ENCODE results near the gene CMKLR1. TPM values are rescaled to one million over a fixed set of nuclear protein-coding genes. Genes with fewer than 3 reads are reported as not detected.

The CMKLR1 gene
- total and polyA plus RNA-seq, 2 donors (not counting 1 experiment from before 2014, with no cell fraction given), result 0.06 to 0.54 TPM

GRCh38 chr12:108289350-108290161 is 49.6 kb downstream of the CMKLR1 start:
- ChIA-PET POLR2A (no interaction called here), CTCF (no interaction called here)
- no peaks in the 10 kb centered on the region for H3K9me3 Mint-ChIP-seq (ENCODE audit: insufficient read depth)
- ATAC-seq (ENCODE audit: low read depth) (no peak), DNase-seq (no peak)
- intact Hi-C loops (cut with micrococcal nuclease), result no loop called here
- no peak overlapping the region for H3K27ac Mint-ChIP-seq
- 98% methylated on average over 5 of the region's 11 CpGs for WGBS (ENCODE audit: insufficient coverage)
- no peaks in the 10 kb centered on the region for H3K4me1 Mint-ChIP-seq
- Histone ChIP-seq H3K9me3 (ENCODE audit: control extremely low read depth in 1 of 3, control insufficient read depth in 2 of 3, insufficient read depth in 1 of 3, low read length in 2 of 3) (peaks cover 0 to 4% (median 0%) of the 10 kb centered on the region in 3 donors), H3K4me2 (replicated peaks; ENCODE audit: low read depth, low read length, poor library complexity, severe bottlenecking) (no peak overlapping the region), H3K36me3 (replicated peaks in 1 of 2; ENCODE audit: control extremely low read depth in 1 of 2, control insufficient read depth in 1 of 2, extremely low read depth in 1 of 2, insufficient read depth in 2 of 2, low read length in 1 of 2) (no peaks in the 10 kb centered on the region), H4K20me1 (ENCODE audit: control insufficient read depth, insufficient read depth, low read length, poor library complexity, severe bottlenecking) (no peaks in the 10 kb centered on the region), H3K9ac (ENCODE audit: low read length) (no peak overlapping the region), H3K4me3 (ENCODE audit: control extremely low read depth in 1 of 5, extremely low read depth in 1 of 5, insufficient read depth in 1 of 5, low read depth in 2 of 5, low read length in 4 of 5) (no peak overlapping the region), H2AFZ (ENCODE audit: insufficient read depth, low read depth, low read length, poor library complexity, severe bottlenecking) (no peak overlapping the region), H3K4me1 (ENCODE audit: control insufficient read depth in 2 of 2, insufficient read depth in 2 of 2, low read length in 2 of 2) (no peaks in the 10 kb centered on the region), H3K27me3 (replicated peaks in 1 of 4; ENCODE audit: control extremely low read depth in 1 of 4, control insufficient read depth in 3 of 4, insufficient read depth in 4 of 4, low read length in 3 of 4) (no peaks in the 10 kb centered on the region), H3K79me2 (ENCODE audit: control insufficient read depth, insufficient read depth, low read length) (no peaks in the 10 kb centered on the region), H3K27ac (ENCODE audit: low read length in 2 of 2) (no peak overlapping the region)
- no peak overlapping the region for H3K4me3 Mint-ChIP-seq
- TF ChIP-seq, protein P1, sequence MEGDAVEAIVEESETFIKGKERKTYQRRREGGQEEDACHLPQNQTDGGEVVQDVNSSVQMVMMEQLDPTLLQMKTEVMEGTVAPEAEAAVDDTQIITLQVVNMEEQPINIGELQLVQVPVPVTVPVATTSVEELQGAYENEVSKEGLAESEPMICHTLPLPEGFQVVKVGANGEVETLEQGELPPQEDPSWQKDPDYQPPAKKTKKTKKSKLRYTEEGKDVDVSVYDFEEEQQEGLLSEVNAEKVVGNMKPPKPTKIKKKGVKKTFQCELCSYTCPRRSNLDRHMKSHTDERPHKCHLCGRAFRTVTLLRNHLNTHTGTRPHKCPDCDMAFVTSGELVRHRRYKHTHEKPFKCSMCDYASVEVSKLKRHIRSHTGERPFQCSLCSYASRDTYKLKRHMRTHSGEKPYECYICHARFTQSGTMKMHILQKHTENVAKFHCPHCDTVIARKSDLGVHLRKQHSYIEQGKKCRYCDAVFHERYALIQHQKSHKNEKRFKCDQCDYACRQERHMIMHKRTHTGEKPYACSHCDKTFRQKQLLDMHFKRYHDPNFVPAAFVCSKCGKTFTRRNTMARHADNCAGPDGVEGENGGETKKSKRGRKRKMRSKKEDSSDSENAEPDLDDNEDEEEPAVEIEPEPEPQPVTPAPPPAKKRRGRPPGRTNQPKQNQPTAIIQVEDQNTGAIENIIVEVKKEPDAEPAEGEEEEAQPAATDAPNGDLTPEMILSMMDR (IDR thresholded peaks at IDR 0.05), result no peak
- no peak for TF ChIP-seq EZH2 (IDR thresholded peaks at IDR 0.05; ENCODE audit: borderline replicate concordance, insufficient read depth, low read depth, low read length, poor library complexity, severe bottlenecking)
- peaks cover 16% of the 10 kb centered on the region for H3K27me3 Mint-ChIP-seq

- Mint-ChIP-seq H3K4me3 (no peak overlapping the region), H3K9me3 (ENCODE audit: insufficient read depth) (no peaks in the 10 kb centered on the region), H3K4me1 (peaks cover 2% of the 10 kb centered on the region), H3K27me3 (peaks cover 16% of the 10 kb centered on the region), H3K27ac (no peak overlapping the region)
- Histone ChIP-seq H3K9me3 (ENCODE audit: control extremely low read depth in 1 of 3, control insufficient read depth in 2 of 3, insufficient read depth in 1 of 3, low read length in 2 of 3) (peaks cover 0 to 3% (median 0%) of the 10 kb centered on the region in 3 donors), H3K9ac (ENCODE audit: low read length) (no peak overlapping the region), H3K4me1 (ENCODE audit: control insufficient read depth in 2 of 2, insufficient read depth in 2 of 2, low read length in 2 of 2) (no peaks in the 10 kb centered on the region), H3K36me3 (replicated peaks in 1 of 2; ENCODE audit: control extremely low read depth in 1 of 2, control insufficient read depth in 1 of 2, extremely low read depth in 1 of 2, insufficient read depth in 2 of 2, low read length in 1 of 2) (no peaks in the 10 kb centered on the region), H3K4me3 (ENCODE audit: control extremely low read depth in 1 of 5, extremely low read depth in 1 of 5, insufficient read depth in 1 of 5, low read depth in 2 of 5, low read length in 4 of 5) (no peak overlapping the region), H3K27me3 (replicated peaks in 1 of 4; ENCODE audit: control extremely low read depth in 1 of 4, control insufficient read depth in 3 of 4, insufficient read depth in 4 of 4, low read length in 3 of 4) (peaks cover 0 to 5% (median 1%) of the 10 kb centered on the region in 4 experiments), H2AFZ (ENCODE audit: insufficient read depth, low read depth, low read length, poor library complexity, severe bottlenecking) (no peak overlapping the region), H3K4me2 (replicated peaks; ENCODE audit: low read depth, low read length, poor library complexity, severe bottlenecking) (no peak overlapping the region), H3K79me2 (ENCODE audit: control insufficient read depth, insufficient read depth, low read length) (no peaks in the 10 kb centered on the region), H3K27ac (ENCODE audit: low read length in 2 of 2) (no peak overlapping the region), H4K20me1 (ENCODE audit: control insufficient read depth, insufficient read depth, low read length, poor library complexity, severe bottlenecking) (no peaks in the 10 kb centered on the region)
- intact Hi-C loops (cut with micrococcal nuclease), result no loop called here
- ATAC-seq (ENCODE audit: low read depth) (no peak), DNase-seq (no peak)
- POLR2A ChIA-PET, result no interaction called here
- TF ChIP-seq EZH2 (IDR thresholded peaks at IDR 0.05; ENCODE audit: borderline replicate concordance, insufficient read depth, low read depth, low read length, poor library complexity, severe bottlenecking), result no peak
- TF ChIP-seq, protein P1 (IDR thresholded peaks at IDR 0.05), result no peak
- WGBS (ENCODE audit: insufficient coverage), result 94% methylated on average over 3 of the region's 3 CpGs
- CTCF ChIA-PET, result no interaction called here
Observed at GRCh38 chr12:108287227-108287626, 51.9 kb downstream of the CMKLR1 start.

Data from B cell (primary cell).